Renal cortical epithelial cell (primary cell): ENCODE data around the gene SLC1A7. TPM values are rescaled to one million over a fixed set of nuclear protein-coding genes. Genes with fewer than 3 reads are reported as not detected.
A peak's percentile ranks its signal among the peaks of the same experiment; 100 is the strongest.

Source experiments
- DNase-seq: peaks from one replicate; pipeline ENCODE4 v3.0.0-alpha.2; 2011; ENCODE audit warnings: low read depth
- total RNA-seq: library from RNA; depleted of rRNA; stranded (reverse); fragments of >200 nt; gene quantifications from 2 replicates; pipeline ENCODE4 v1.2.3, GENCODE V29; 2014

The SLC1A7 gene
- total RNA-seq, 1 donor from 2014 or later, result not detected

- no peak for DNase-seq
These were observed 79.5 kb downstream of the SLC1A7 start for GRCh38 chr1:53062708-53063591.

GRCh38 chr1:53061859-53062707 is 80.4 kb downstream of the SLC1A7 start, which contains the start of gene PODN:
Gene PODN, plus strand, starts transcription at chr1:53062213. Its CDS starts 7,643 bp downstream, at chr1:53069856.
- DNase-seq, result no peak

- DNase-seq, result no peak
These were observed 81.1 kb downstream of the SLC1A7 start for GRCh38 chr1:53061123-53061858.

- DNase-seq, result no peak
These were observed 81.9 kb downstream of the SLC1A7 start for GRCh38 chr1:53060579-53060978.

- no peak for DNase-seq
These were observed 85.3 kb downstream of the SLC1A7 start for GRCh38 chr1:53057127-53057526.

- no peak for DNase-seq
These were observed 90.8 kb downstream of the SLC1A7 start for GRCh38 chr1:53051676-53052075.

- no peak for DNase-seq
These were observed 92.1 kb downstream of the SLC1A7 start for GRCh38 chr1:53050310-53050709.

GRCh38 chr1:53049574-53049967 is 92.9 kb downstream of the SLC1A7 start:
- DNase-seq, result no peak

GRCh38 chr1:53048960-53049573 is 93.4 kb downstream of the SLC1A7 start:
- no peak for DNase-seq

GRCh38 chr1:53047737-53048736 is 94.4 kb downstream of the SLC1A7 start:
- DNase-seq, result peak; percentile 93

GRCh38 chr1:53046930-53047329 is 95.5 kb downstream of the SLC1A7 start:
- peak; percentile 18 for DNase-seq

- no peak for DNase-seq
These were observed 97.5 kb downstream of the SLC1A7 start for GRCh38 chr1:53044926-53045325.

GRCh38 chr1:53043271-53043670 is 99.2 kb downstream of the SLC1A7 start:
- DNase-seq, result peak; percentile 16

GRCh38 chr1:53038566-53038965 is 103.9 kb downstream of the SLC1A7 start:
- no peak for DNase-seq

Other genes with a start within 250 kb of the SLC1A7 start
- gene ECHDC2, start 220.9 kb downstream of the SLC1A7 start, total RNA-seq, result 21.9 and 45.2 TPM in 2 replicates
- 206 and 223 TPM in 2 replicates for gene SCP2, start 215.4 kb downstream of the SLC1A7 start, total RNA-seq
- gene PODN, start 80.4 kb downstream of the SLC1A7 start, total RNA-seq, result 0.40 TPM in 1 of 2 replicates, not detected in the other
- gene CPT2, start 54.2 kb upstream of the SLC1A7 start, total RNA-seq, result 14.1 and 23.3 TPM in 2 replicates
- 33.2 and 34.7 TPM in 2 replicates for gene CZIB, start 78.0 kb upstream of the SLC1A7 start, total RNA-seq
- gene MAGOH, start 95.9 kb upstream of the SLC1A7 start, total RNA-seq, result 32.6 and 40.6 TPM in 2 replicates
- gene LRP8, start 185.4 kb upstream of the SLC1A7 start, total RNA-seq, result 2.9 and 18.9 TPM in 2 replicates